HG03378 (cell line): Measurements from ENCODE around the gene PDZD7.

Experiments used
- ATAC-seq: cut with Tn5 transposase; IDR thresholded peaks from one replicate; pipeline ENCODE4 v1.9.1; 2021; ENCODE audit warnings: mild to moderate bottlenecking, moderate library complexity; ENCODE audit not compliant: unreplicated experiment

Gene PDZD7

DNA sequence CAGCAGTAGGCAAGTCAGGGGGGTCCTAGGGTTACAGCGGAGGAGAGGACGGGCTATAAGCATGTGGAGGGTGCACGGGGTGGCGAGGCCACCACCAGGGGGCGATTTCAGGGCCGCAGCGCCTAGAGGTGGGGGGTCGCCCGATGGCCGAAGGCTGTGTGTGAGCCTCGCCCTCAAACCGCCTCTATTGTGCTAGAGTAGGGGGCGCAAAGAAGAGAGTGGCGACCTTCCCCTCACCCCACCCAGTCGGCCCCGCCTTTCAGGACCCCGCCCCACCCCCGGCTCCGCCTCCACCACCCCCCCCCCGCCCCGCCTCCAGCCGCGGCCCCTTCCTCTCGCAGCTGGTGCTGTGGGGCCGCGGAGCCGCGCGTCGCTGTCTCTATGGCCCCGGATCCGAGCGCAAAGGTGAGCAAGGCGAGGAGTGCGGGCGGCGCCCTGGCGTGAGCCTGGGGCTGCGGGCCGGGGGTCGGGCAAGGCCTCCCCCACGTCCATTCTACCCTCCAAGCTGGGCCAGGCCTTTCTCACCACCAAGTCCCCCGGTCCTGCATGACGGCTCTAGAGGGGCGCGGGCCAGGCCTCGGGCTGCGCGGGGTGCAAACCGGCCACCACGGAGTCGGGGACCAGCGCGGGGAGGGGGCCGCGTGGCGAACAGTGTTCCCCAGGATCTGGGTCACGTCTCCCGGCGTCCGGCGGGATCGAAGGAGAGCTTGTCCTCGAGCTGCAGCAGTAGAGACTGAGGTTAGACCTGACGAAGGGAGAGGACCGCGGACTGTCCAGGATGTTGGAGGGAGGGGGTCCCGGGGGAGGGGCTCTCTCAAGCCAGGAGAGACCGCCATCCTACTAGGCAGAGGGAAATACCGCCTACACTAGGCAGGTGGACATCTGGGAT lies 61.5 kb downstream of the PDZD7 start, which contains the start of gene SEMA4G:
TSS of gene SEMA4G (plus strand) at position 318 of the 889 bp plus-strand sequence. CDS start 3,409 bp downstream, outside the sequence.
- no peak for ATAC-seq

DNA sequence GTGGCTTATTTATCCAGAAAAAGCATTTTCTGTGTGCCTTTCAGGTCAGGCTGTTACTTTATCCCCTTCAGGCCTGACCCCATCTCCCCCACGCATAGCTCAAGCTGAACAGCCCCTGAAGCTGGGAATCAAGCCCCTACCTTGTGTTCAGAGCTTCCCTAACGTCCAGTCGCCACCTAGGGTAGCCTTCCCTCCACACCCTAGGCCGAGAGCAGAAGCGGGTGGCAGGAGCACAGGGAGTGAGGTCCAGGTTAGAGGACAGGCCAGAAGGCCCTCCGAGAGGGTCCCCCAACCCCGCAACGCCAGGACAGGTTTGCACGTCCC lies 62.1 kb downstream of the PDZD7 start:
- ATAC-seq: no peak

DNA sequence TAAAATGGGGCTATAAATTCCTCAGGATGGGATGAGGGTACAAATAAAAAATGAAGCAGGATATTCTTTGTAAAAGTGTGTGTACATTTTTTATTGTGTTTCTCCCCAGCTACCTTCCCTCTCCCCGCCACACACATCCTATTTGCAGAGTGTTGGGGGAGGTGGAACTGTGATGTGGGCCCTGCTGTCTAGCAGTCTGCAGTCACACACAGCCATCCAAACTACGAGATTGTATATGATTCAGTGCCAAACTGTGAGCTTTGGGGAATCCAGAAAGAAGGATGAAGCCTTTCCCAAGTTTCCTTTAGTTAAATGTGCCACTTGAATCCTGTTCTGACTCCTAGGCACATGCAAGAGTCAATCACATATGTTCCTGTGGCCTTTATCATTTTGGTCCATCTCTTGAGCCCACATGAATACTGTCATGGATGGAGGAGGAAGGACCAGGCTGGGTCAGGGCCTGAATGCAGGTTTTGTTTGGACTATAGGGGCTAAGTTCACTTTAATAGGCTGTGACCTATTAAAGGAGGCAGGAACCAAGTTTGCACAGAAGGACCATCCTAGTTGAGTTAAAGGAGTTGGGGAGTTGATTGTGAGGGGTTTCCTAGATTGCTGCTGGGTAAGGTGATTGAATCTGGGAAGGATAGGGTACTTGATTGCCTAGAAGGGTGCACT lies 62.7 kb downstream of the PDZD7 start:
- no peak for ATAC-seq

DNA sequence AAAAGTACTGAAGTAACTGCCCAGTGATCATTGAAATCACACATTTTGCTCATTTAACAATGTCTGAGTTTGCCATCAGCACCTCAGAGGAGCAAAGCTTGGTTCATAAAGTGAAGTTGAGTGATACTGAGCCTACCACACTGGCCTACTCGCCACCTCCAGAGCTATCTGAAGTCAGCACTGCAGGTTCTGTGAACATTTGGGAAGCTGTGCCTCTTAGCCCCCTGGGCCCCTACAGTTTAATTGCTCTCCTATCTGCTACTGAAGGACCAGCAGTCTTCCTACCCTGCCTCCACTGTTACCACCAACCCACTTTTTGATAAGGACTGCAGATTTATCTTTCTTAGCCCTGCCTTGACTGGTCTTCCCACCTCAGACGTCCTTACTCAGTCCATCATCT lies 63.6 kb downstream of the PDZD7 start:
- no peak for ATAC-seq

DNA sequence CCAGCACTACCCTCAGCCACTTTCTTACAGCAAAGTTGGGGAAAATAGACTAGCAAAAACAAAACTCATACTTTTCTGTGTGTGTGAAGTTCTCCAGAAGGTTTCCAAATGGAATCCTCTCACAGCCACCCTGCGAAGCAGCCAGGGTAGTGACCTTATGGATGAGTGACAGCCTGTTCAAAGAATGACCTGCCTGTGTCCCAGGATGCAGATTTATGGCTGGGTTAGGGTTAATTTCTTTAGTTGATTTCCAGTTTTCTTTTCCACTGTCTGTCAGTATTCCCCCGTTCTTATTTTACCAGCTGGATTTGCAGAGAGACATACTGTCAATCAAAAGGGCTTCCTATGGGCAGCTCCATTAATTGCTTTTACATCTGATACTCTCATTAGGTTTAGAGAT lies 64.0 kb downstream of the PDZD7 start:
- no peak for ATAC-seq

DNA sequence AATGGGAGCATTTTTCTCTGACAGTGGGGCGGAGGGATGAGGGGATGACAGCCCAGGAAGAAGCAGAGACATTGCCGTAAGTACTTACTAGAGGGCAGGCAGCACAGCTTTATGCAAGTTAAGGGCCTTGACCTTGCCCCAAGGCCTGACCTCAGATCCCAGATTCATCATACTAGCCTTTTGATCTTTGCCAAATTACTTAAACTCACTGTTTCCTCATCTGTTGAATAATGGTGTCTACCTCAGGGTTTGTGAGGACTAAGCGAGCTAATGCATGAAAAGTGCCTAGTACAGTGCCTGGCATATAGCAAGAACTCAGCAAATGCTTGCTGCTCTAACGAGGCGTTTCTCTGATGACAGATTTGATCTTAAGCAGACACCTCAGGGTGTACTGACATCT lies 65.1 kb downstream of the PDZD7 start:
- no peak for ATAC-seq

DNA sequence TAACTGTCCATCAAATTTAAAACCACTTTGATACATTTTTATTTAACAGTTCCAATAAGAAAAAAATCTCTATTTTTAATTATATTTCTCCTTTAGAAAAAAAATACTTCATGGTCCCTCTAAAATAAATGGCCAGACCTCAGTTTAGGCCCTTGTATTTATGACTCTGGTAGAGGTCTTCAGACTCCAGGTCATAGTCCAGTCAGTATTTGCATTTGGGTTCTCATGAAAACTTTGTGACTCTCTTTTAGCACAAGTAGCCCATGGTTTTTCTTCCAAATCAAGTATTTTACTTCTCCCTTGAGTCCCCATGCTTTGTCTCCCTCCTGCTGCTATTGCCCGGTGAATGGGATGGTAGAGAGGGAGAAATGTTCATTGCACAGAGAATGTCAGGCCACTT lies 67.1 kb downstream of the PDZD7 start:
- ATAC-seq: no peak

DNA sequence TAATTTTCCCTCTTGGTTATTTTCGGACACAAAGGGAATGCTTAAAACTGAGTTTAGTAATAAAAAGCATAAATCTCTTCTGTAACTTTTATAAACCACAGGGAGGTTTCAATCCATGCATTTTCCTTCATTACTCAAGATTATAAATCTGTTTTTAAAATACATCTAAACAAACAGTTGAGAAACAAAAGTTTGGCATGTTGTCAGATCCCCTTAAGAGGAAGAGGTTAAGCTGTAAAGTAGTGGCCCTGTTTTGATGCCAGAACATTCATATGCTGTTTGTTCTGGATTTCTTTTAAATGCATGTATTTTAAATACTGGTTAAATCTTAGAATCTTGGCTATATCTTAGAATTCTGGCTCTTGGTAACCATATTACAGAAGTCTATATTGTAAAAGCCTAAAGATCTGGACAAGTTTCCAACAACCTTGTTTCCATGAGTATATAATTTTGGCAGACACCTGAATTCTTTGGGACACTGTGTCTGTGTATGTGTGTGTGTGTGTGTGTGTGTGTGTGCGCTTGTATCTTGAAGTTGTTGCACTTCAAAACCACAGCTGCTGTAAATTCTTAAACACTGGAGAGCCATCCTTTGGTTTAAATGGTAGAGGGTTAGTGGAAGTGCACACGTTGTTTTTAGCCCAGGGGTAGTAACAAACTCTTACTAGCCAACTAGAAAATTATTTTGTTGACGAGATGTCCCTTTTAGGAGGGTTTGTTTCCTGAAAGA lies 68.4 kb downstream of the PDZD7 start:
- no peak for ATAC-seq

DNA sequence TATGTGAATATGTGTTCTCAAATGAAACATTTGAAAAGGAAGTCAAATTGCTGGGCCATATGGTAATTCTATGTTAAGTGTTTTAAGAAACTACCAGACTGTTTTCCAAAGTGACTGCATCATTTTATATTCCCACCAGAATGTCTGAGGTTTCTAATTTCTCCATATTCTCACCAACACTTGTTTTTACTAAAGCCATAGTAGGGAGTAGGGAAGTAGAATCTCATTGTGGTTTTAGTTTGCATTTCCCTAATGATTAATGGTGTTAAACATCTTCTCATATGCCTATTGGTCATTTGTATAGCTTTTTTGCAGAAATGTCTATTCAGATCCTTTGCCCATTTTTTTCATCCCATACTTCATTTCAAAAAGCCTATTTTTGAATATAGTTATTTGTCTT lies 70.7 kb downstream of the PDZD7 start:
- ATAC-seq: no peak
